ENCODE measurements around the gene TEF. TPM values are rescaled to one million over a fixed set of nuclear protein-coding genes. Genes with fewer than 3 reads are reported as not detected.
A peak's percentile ranks its signal among the peaks of the same experiment; 100 is the strongest.
"Not testable (repeated sequence)": the region's sequence is repeated elsewhere in the genome, so short reads cannot be mapped to it uniquely, and the experiment has no call there.

TEF gene
- total RNA-seq, 1 experiment from 2014 or later: 2.2 TPM

DNA sequence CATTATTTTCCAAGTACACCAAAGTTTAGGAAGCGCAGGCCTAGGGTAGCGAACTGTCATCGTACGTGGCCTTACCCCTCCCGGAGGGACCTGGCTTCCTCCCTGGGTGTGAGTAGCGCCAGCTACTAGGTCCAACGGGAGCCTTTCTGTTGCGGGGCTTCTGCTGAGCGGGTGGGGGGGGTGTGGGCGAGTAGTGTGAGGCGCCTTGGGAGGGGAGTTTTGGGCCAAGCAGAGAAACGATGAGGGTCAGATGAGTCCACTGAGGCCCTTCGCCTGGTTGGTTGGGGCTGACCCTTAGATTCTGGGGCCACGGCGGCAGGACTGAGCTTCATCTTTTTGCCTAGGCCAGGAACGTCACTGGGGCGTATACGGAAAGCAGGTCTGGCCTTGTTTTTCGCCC is 868 bp downstream of the TEF start:
- DNase-seq (ENCODE audit: low read depth): no peak

DNA sequence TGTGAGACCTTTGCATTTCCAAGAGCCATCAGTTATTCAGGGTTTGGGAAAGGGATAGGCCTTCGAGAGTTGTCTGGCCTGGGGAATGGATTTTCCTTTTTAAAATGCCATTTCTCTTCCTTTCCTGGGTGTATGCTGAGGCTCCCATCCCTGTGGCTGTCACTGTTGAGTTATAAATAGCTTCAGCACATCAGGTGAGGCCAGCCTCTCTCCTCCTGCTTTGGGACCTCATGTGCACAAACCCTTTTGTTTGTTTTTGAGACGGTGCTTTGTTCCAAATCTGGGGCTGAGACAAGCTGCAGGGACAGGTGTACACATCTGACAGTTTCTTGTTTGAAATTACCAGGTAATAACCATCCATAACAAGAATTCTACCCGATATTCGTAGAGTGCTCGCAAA is 1.3 kb downstream of the TEF start:
- DNase-seq (ENCODE audit: low read depth): no peak

DNA sequence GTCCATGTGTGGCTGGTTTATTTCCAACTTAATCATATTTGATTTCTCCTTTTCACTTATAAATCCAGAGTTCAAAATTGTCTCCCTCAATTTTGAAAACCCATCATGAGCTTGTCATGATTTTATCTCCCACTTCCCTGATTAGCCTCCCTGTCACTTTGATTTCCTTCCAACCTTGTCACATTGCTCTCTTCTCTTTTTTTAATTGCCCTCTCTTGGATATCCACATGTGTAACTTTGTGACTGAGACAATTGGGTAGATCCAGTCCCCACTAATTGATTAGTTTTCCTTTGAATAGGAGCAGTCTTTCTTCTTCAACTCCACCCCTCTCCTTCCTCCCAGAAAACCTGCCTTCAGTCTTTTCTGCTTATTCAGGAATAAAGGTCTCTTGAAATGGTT is 2.4 kb downstream of the TEF start:
- DNase-seq (ENCODE audit: low read depth): no peak

DNA sequence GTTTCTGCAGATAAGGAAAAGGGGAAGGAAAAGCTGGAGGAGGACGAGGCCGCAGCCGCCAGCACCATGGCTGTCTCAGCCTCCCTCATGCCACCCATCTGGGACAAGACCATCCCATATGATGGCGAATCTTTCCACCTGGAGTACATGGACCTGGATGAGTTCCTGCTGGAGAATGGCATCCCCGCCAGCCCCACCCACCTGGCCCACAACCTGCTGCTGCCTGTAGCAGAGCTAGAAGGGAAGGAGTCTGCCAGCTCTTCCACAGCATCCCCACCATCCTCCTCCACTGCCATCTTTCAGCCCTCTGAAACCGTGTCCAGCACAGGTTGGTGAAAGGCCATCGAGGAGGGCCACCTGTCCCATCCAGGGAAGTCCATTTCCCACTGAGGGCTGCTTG is 5.6 kb downstream of the TEF start:
- no peak for DNase-seq (ENCODE audit: low read depth)

DNA sequence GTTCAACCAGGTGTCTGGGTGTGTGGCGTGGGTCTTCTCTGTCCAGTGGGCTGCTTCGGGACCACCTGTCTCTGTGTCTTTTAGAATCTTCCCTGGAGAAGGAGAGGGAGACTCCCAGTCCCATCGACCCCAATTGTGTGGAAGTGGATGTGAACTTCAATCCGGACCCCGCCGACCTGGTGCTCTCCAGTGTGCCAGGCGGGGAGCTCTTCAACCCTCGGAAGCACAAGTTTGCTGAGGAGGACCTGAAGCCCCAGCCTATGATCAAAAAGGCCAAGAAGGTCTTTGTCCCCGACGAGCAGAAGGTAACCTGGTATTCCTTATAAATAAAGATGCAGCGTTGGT is 12.2 kb downstream of the TEF start:
- no peak for DNase-seq (ENCODE audit: low read depth)

DNA sequence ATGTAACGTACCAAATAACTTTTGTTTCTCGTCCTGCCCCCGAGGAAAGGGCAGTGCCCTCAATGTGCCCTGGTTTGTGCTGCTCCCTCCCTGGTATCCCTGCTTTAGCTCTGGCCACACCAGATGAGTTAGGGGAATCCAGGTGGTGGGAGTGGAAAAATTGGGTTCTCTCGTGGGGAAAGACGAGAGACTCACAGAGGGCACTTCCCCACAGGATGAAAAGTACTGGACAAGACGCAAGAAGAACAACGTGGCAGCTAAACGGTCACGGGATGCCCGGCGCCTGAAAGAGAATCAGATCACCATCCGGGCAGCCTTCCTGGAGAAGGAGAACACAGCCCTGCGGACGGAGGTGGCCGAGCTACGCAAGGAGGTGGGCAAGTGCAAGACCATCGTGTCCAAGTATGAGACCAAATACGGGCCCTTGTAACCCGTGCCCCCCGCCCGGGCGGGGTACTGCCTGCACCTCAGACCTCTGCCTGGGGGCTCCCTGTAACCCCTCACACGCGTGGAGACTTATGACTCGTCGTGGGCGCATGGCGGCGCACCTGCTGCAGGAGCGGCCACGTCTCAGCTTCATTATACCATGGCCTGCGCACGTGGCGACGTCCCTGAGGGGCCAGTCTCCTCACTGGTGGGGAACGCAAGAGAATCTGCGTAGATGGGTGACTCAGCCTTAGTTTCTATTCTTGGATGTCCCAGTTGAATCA is 13.9 kb downstream of the TEF start:
- no peak for DNase-seq (ENCODE audit: low read depth)

DNA sequence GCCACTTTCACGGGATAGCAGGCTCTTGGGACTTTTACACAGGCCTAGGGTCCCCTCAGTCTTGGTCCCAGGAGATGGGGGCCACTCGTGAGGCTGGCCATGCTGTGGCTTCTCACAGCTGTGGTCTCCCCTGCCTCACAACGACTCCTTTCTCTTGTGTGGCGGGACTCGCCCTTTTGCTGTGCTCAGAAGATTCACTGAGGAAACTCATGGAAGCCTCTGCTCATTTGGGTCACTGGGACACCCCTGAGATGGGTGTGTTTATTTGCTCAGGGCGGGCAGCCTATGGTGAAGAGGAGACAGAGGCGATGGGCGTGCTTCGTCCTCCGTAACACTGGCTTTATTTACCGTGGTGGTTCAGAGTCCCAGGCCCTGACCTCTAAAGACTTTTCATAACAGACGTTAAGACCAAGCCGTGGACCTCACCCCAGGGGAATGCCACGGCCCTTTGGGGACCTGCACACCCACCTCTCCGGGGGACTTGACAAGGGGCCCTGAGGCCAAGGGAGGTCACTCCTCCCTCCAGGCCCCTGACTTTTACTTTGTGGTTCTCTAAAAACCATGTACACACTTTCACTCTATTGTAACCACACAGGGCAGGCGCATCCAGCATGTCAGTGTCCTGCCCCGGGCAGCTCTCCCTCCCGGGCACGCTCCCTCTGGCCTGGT is 15.5 kb downstream of the TEF start:
- DNase-seq (ENCODE audit: low read depth): no peak

DNA sequence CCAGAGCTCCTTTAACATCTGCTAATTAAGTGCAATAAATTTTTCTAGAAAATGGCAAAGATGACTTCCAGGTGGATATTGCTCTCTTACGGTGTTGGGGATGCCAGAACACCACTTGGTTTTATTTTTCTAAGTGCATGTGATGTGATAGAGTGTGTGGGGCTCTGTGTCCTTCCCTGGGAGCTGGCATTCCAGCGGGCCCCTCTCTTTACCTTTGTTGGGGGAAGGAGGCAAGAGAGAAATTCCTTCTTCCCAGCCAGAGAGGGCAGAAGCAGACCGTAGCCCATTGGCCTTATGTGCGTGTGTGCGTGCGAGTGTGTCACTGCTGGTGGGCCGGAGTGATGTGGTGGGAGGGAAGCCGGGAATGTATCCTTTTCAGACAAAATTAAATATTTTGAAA is 17.2 kb downstream of the TEF start:
- no peak for DNase-seq (ENCODE audit: low read depth)

DNA sequence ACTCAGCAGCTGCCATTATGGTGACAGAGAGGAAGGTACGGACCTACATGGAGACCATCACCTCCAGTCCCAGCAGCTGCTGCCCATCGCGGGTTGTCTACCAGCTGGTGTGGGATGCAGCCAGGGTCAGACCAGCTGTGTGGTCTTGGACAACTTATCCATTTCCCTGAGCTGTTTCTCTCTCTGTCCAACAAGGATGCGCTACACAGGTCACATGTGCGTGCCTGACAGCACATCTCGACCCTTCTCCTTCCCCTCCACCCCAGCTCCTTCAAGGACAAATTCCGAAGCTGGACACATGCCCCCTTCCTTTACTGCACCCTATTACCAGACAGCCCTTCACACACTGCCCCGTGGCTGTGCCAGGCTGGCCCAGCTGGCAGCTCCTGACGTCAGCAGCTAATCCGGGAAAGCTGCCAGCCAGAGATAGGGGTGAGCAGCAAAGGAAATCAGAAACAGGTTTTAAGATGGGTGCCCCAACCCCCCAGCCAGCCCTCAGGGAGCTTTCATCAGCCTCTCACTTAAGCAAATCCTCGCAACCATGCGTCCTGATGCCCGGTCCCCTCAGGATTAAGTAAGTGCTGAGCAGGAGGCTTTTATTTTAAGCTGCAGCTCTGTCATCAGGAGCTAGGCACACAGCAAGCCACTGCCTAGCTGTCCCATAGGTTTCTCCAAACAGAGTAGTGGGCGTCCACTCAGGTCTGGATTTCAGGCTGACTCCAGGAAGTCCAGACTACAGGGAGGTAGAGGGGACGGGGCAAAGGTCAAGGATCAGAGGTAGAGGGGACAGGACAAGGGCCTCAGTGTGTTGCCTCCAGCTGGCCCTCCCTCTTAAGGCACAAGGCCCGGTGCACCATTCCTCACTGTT is 20.3 kb downstream of the TEF start:
- DNase-seq (ENCODE audit: low read depth): peak; percentile 68

DNA sequence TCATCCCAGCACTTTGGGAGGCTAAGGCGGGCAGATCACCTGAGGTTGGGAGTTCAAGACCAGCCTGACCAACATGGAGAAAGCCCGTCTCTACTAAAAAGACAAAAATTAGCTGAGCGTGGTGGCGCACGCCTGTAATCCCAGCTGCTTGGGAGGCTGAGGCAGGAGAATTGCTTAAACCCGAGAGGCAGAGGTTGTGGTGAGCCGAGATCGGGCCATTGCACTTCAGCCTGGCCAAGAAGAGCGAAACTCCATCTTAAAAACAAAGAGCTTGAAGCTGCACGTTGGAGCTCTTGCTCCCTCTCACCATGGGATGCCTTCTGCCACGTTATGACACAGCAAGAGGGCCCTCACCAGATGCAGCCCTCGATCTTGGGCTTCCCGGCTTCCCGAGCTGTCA is 21.1 kb downstream of the TEF start:
- DNase-seq (ENCODE audit: low read depth): not testable (repeated sequence)

DNA sequence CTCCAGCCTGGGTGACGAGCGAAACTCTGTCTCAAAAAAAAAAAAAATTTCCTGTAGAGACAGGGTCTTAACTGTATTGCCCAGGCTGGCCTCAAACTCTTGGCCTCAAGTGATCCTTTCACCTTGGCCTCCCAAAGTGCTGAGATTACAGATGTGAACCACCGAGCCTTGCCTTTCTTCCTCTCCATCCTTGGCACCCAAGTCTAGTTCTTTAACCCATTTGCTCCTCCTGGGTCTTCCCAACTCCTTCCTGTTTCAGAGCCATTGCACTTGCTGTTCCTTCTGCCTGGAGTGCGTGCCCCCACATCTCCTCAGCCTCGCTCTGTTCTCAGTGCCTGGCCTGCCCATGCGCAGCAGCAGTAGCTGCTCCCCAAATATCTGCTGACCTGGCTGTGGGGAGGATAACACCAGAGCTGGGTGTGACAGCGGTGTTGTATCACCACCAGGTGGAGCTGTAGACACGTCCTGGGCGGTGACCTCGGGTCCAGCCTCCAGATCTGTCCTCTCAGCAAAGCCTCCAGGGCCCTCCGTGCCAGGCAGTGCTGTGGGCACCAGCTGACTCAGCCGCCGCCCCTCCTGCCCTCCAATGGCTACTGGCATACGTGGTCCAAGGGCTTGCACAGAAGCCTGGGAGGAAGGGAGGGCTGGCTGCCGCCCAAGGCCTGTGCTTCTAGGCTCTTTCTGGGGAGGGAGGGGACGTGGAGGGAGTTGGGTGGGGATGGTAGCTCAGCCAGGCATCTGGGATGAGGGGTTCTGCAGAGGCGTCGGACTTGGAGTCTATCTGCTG is 22.0 kb downstream of the TEF start:
- peak; percentile 93 for DNase-seq (ENCODE audit: low read depth)

DNA sequence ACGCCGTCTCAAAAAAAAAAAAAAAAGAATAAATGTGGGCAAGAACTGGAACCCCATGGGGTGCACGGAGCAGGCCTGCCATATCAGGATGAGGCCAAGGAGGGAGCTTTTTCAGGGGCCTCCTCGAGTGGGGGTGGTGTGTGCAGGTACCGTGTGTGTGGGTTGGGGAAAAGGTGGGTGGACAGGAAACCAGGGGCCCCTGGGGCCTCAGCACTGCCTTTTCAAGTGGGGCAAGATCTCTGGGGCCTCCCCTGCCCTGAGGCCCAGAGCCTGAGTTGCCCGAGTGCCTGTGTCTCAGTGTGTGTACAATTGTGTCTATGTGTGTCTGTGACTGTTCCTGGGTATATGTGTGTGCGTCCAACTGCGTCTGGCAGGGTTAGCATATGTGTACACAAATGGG is 23.8 kb downstream of the TEF start:
- DNase-seq (ENCODE audit: low read depth): no peak

DNA sequence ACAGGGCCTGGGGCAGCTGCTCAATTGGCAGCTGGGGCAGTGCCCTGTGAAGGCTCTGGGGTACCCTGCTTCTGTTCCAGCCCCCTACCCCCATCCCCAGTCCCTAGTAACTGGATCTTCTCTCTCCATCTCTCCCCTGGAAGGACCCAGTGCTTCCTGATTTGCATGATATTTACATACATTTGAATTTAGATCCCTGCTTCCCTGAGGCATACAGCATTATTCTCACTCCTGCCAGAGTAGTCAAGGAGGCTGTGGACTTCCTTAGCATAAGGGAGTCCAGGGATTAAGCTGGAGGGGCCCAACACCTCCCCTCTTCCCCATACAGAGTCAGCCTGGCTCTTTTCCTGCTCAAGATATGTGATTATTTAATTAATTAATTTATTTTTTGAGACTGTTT is 24.7 kb downstream of the TEF start:
- no peak for DNase-seq (ENCODE audit: low read depth)

DNA sequence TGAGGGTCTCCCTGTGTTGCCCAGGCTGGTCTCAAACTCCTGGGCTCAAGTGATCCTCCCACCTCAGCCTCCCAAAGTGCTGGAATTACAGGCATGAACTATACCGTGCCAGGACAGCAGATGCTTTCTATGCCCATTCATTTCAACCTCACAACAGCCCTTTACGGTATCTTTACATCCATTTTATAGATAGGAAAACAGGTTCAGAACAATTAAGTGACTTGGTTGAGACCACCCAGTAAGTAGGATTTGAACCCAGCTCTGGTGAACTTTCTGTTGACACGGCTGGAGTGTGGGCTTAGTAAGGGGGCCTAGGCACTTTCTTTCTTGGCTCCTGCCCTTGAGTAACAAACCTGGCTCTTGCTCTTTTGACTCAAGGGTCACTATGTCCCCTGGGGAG is 25.7 kb downstream of the TEF start:
- no peak for DNase-seq (ENCODE audit: low read depth)

DNA sequence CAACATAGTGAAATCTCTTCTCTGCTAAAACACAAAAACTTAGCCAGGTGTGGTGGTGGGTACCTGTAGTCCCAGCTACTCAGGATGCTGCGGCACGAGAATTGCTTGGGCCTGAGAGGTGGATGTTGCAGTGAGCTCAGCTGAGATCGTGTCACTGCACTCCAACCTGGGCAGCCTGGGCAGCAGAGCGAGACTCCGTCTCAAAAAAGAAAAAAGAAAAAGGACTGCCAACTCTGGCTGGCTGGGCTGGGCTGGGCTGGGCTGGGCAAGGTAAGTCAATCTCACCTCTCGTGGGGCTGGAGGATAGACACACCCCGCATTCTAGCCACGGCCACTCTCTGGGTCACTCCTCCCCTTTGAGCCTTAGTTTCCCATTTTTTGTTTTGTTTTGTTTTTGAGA is 26.9 kb downstream of the TEF start:
- no peak for DNase-seq (ENCODE audit: low read depth)

DNA sequence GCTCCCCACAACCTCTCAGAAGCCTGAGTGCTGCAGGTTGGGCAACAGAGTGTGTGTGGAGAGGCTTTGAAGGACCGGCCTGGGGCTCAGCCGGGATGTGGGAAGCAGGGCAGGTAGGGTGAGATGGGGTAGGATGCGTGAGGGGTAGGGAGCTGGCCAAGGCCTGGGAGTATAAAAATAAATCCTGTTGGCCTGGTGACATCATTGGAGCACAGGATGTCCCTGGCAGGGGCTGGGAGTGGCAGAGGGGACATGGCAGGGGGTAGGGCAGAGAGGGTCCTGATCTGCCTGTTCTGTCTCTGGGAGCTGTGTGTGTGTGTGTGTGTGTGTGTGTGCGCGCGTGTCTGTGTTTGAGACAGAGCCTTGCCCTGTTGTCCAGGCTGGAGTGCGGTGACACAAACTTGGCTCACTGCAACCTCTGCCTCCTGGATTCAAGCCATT is 28.6 kb downstream of the TEF start:
- DNase-seq (ENCODE audit: low read depth): no peak

DNA sequence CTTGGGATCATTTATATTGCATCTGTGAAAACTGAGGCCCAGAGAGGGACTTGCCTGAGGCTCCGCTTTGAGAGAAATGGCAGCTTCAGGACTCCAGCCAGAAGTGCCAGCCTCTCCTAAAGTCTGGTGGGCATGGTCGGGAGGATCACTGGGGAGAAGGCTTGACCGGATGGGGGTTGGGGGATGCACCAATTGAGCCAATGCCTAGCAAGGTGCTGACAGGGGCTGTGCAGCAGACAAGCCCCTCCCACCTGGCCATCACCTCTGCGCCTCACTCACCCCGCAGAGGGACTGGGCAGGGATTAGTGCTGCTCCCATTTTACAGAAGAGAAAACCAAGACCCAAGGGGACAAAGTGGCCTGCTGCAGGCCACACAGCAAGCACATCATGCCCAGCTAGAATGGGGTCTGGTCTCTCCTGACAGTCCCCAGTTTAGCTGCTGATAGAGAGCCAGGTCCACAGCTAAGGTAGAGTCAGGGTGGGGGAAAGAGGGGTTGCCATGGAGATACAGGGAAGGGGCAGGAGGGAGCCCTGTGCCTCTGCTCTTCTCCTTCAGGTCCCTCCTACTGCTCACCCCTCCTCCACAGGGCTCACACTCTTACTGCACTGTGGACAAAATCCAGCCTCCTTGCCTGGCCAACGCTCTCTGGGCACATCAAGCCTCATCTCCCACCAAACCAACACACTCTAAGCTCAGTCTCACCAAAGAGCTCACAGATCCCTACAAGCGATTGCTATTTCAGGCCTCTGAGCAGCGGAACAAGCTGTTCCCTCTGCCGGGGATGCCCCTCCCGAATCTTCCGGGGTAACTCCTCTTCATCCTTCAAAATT is 29.5 kb downstream of the TEF start:
- no peak for DNase-seq (ENCODE audit: low read depth)

DNA sequence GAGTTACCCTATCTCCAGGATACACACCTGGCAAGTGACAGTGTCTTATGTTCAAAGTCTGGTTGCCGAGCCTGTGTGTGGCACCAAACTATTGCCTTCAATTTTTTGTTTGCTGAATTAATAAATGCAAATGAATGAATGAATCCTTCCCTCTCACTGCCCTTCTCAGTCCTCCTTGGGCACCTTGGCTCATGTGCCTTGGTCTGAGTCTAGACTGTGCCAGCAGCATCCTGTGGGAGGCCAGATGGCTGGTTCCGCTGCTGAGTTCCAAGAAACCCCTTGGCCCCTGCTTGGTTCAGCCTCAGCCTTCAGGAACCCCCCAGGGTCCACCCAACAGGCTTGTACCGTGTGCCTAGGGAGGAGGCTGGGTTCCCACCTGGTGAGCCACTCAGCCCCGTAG is 33.8 kb downstream of the TEF start:
- DNase-seq (ENCODE audit: low read depth): no peak

DNA sequence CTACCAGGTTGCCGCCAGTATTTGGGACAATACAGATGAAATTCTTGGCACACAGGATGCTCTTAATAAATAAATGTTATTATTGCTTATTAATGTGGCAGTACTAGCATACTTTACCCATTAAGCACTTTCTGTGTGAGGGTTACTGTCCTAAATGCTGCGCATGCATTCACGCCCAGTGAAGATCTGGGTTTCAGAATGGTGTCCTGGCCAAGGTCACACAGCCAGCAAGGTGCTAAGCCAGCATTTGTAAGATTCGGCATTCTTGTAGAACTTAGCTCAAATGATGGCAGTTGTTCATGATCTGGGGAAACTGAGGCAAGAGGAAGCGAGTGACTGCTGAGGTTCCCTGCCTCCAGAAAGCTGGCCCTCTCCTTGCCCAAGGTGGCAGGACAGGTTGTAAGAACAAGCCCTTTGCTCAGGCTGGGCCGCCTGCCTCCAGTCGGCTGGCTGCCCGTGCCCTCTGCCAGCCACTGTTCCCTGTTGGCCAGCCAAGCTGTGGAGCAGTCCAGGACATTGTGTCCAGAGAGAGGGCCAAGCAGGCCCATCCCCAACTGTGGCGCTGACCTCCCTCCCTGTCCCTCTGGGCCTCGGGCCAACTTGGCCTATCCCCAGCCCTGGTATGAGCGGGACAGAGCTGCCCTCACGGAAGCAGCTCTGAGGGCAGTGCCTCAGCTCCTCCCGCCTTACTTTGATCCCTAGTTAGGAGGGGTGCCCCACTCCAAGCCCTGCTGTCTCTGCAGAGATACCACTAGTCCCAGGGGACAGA is 36.1 kb downstream of the TEF start:
- DNase-seq (ENCODE audit: low read depth): no peak

DNA sequence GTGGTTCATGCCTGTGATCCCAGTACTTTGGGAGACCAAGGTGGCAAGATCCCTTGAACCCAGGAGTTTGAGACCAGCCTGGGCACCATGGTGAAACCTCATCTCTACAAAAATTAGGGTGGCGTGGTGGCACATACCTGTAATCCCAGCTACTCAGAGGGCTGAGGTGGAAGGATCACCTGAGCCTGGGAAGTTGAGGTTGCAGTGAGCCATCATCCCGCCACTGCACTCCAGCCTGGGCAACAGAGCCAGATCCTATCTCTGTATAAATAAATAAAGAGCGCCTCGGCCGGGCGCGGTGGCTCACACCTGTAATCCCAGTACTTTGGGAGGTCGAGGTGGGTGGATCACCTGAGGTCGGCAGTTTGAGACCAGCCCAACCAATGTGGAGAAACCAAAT is 37.0 kb downstream of the TEF start:
- DNase-seq (ENCODE audit: low read depth): no peak

Measured in Daoy (cell line).